Skeletal muscle satellite cell (primary cell): ENCODE data around the gene EML1.

ENCODE experiments used
- H3K27me3 ChIP-seq: 2 replicates; pipeline ENCODE4 v1.7.0; 2013; ENCODE audit warnings: low read length; ENCODE audit not compliant: control insufficient read depth, insufficient read depth
- H3K36me3 ChIP-seq: 2 replicates; pipeline ENCODE4 v1.7.0; 2013; ENCODE audit warnings: mild to moderate bottlenecking, control low read depth, low read length; ENCODE audit not compliant: insufficient read depth
- H3K4me1 ChIP-seq: 2 replicates; pipeline ENCODE4 v1.7.0; 2013; ENCODE audit warnings: low read length; ENCODE audit not compliant: control insufficient read depth, insufficient read depth
- H3K4me2 ChIP-seq: 2 replicates; pipeline ENCODE4 v1.7.0; 2013; ENCODE audit warnings: mild to moderate bottlenecking, low read length
- H3K4me3 ChIP-seq: 2 replicates; pipeline ENCODE4 v1.7.0; 2013; ENCODE audit warnings: low read length
- H3K9ac ChIP-seq: 2 replicates; pipeline ENCODE4 v1.7.0; 2013; ENCODE audit warnings: mild to moderate bottlenecking, low read depth, low read length, moderate library complexity
- H3K9me3 ChIP-seq: replicated peaks from 2 replicates; pipeline ENCODE4 v1.7.0; 2013; ENCODE audit warnings: mild to moderate bottlenecking, control low read depth, low read length

EML1 gene

DNA sequence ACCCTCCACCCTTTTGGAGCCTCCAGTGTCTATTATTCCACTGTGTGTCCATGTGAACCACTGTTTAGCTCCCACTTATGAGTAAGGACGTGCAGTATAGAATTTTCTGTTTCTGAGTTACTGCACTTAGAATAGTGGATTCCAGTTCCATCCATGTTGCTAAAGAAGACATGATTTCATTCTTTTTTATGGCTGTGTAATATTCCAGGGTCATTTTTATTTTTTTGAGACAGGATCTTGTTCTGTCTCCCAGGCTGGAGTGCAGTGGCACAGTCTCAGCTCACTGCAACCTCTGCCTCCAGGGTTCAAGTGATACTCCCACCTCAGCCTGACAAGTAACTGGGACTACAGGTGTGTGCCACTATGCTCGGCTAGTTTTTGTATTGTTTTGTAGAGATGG lies 31.6 kb downstream of the EML1 start:
- no peaks in the 10 kb centered on the region for H3K27me3 ChIP-seq
- H3K36me3 ChIP-seq = no peaks in the 10 kb centered on the region
- H3K4me1 ChIP-seq = no peaks in the 10 kb centered on the region
- no peaks in the 10 kb centered on the region for H3K9me3 ChIP-seq
- H3K9ac ChIP-seq = no peak overlapping the region
- no peak overlapping the region for H3K4me3 ChIP-seq
- no peak overlapping the region for H3K4me2 ChIP-seq

GRCh38 chr14:99829450-99829849 lies 36.2 kb downstream of the EML1 start:
- H3K9ac ChIP-seq = no peak overlapping the region
- no peak overlapping the region for H3K4me3 ChIP-seq
- H3K4me2 ChIP-seq = no peak overlapping the region
- no peaks in the 10 kb centered on the region for H3K27me3 ChIP-seq
- no peaks in the 10 kb centered on the region for H3K4me1 ChIP-seq
- H3K36me3 ChIP-seq = no peaks in the 10 kb centered on the region
- no peaks in the 10 kb centered on the region for H3K9me3 ChIP-seq

DNA sequence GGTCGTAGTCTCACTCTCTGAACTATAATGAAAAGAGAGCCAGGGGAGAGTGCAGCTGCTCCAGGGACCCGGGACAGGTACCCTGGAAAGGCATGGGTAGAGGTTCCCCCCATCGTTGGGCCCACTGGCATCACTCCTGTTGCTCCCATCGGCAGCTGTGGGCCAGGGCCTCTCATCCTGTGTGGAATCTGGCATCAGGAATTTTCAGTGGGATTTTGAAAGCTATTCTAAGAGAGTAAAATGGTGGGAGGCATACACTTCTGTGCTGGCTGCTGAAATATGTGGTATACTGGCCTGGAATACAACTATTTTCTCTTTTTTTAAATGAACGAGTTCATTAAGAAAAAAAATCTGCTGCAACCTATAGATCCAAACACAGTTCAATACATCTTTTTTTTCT lies 38.1 kb downstream of the EML1 start:
- no peak overlapping the region for H3K9ac ChIP-seq
- no peaks in the 10 kb centered on the region for H3K9me3 ChIP-seq
- no peaks in the 10 kb centered on the region for H3K4me1 ChIP-seq
- no peaks in the 10 kb centered on the region for H3K36me3 ChIP-seq
- no peaks in the 10 kb centered on the region for H3K27me3 ChIP-seq
- H3K4me2 ChIP-seq = no peak overlapping the region
- H3K4me3 ChIP-seq = no peak overlapping the region

- Histone ChIP-seq H3K27me3 (no peaks in the 10 kb centered on the region), H3K4me1 (no peaks in the 10 kb centered on the region), H3K9me3 (no peaks in the 10 kb centered on the region), H3K9ac (no peak overlapping the region), H3K4me3 (no peak overlapping the region), H3K4me2 (no peak overlapping the region), H3K36me3 (no peaks in the 10 kb centered on the region)
Observed at GRCh38 chr14:99831903-99832685, 38.9 kb downstream of the EML1 start.

DNA sequence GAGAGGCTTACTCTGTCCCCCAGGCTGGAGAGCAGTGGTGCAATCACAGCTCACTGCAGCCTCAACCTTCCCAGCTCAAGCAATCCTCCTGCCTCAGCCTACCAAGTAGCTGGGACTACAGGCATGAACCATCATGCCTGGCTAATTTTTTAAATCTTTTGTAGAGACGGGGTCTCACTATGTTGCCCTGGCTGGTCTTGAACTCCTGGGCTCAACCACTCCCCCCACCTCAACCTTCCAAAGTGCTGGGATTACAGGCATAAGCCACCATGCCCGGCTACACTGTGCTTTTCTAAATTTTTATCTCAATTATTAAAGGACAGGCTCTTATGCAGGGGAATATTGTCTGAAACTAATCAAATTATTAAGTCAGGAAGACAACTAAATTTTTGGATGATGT lies 44.6 kb downstream of the EML1 start:
- H3K4me1 ChIP-seq = no peaks in the 10 kb centered on the region
- no peak overlapping the region for H3K9ac ChIP-seq
- H3K9me3 ChIP-seq = no peaks in the 10 kb centered on the region
- no peak overlapping the region for H3K4me3 ChIP-seq
- H3K4me2 ChIP-seq = no peak overlapping the region
- H3K36me3 ChIP-seq = no peaks in the 10 kb centered on the region
- H3K27me3 ChIP-seq = no peaks in the 10 kb centered on the region

GRCh38 chr14:99838639-99839134 lies 45.5 kb downstream of the EML1 start:
- Histone ChIP-seq H3K4me1 (no peaks in the 10 kb centered on the region), H3K4me3 (no peak overlapping the region), H3K27me3 (no peaks in the 10 kb centered on the region), H3K4me2 (no peak overlapping the region), H3K9ac (no peak overlapping the region), H3K36me3 (no peaks in the 10 kb centered on the region), H3K9me3 (no peaks in the 10 kb centered on the region)

DNA sequence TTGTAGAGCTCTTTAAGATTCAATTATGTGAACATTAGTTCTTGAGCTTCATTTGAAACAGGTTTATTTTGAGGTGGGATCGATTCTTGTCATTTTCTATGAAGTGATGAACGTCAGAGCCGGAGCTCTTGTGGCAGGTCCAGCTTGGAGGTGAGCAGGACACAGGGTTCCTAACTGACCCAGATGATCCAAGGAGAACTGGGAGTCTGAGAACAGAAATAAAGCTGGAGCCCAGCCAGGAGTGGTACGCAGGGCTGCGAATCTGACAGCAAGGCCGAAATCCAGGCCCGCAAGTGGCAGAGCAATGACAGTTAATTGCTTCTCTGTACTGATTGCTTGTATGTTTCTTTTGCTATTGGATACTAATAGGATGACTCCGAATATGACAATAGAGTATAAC lies 46.5 kb downstream of the EML1 start:
- Histone ChIP-seq H3K9me3 (no peaks in the 10 kb centered on the region), H3K4me2 (no peak overlapping the region), H3K36me3 (no peaks in the 10 kb centered on the region), H3K4me1 (no peaks in the 10 kb centered on the region), H3K9ac (no peak overlapping the region), H3K27me3 (no peaks in the 10 kb centered on the region), H3K4me3 (no peak overlapping the region)

DNA sequence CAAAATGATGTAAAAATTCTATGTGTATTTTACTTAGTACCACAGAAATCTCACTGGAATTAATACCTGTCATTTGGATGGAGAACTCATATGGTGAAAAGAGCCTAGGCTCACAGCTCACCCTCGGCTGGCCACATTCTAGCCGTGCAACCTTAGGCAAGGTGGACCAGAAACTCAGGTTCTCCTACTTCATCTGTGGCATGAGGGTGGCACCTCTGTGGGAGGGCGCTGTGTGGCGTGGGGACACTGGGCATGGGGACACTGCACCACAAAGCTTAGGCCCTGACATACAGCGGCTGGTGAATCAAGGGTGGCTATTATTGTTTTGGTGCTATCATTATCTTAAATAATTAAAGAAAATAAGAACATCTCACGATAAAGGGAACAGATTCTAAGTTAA lies 47.1 kb downstream of the EML1 start:
- Histone ChIP-seq H3K9ac (no peak overlapping the region), H3K4me2 (no peak overlapping the region), H3K4me3 (no peak overlapping the region), H3K4me1 (no peaks in the 10 kb centered on the region), H3K27me3 (no peaks in the 10 kb centered on the region), H3K9me3 (no peaks in the 10 kb centered on the region), H3K36me3 (no peaks in the 10 kb centered on the region)

- Histone ChIP-seq H3K4me3 (no peak overlapping the region), H3K4me2 (no peak overlapping the region), H3K9me3 (no peaks in the 10 kb centered on the region), H3K27me3 (no peaks in the 10 kb centered on the region), H3K9ac (no peak overlapping the region), H3K36me3 (no peaks in the 10 kb centered on the region), H3K4me1 (no peaks in the 10 kb centered on the region)
Observed at GRCh38 chr14:99840774-99841305, 47.6 kb downstream of the EML1 start.

DNA sequence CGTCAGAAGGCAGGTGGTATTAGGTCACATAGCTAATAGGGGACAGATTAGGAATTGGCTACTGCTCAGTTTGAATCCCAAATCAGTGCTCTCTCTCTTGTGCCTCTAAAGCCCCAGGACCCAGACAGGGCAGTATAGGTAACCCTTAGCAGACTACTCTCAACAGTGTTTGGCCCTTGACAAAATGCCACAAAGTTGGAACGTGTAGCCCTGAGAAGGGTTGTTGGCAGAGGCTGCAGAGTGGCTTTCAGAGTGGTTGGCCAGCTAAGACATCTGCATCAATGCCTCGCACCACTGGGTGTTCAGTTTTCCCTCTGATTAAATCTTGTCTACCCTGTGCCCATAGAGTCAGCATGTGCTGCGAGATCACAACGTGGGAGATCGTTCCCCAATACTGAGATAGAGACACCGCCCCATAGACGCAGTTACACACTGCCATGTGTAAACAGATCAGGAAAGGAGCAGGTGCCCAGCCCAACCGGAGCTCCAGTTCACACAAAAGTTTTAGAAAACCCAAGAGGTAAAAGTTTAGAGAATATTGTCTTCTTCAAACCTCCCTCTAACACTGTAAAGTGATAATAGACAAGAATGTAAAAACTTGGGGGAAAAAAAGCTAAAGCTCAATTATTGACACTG lies 48.3 kb downstream of the EML1 start:
- Histone ChIP-seq H3K4me3 (no peak overlapping the region), H3K27me3 (no peaks in the 10 kb centered on the region), H3K4me1 (no peaks in the 10 kb centered on the region), H3K9me3 (no peaks in the 10 kb centered on the region), H3K4me2 (no peak overlapping the region), H3K36me3 (no peaks in the 10 kb centered on the region), H3K9ac (no peak overlapping the region)

DNA sequence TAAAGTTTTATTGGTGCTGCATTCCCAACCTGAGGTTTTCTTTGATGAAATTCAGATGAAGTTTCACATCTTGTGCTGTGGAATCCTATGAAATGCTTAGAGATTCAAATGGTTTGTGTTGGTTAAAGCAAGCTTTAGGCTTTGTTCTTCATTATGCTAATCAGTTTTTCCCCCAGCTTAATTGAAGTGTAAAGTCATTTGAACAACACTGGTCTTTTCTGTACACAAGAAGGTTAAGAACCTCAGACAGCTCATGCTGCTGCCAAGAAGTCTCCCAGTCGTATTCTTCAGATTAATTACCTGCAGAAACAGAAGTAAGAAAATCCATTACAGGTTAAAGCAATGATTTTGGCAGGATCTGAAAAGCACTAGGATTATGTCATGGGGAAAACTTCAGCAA lies 48.9 kb downstream of the EML1 start:
- Histone ChIP-seq H3K36me3 (no peaks in the 10 kb centered on the region), H3K9ac (no peak overlapping the region), H3K4me3 (no peak overlapping the region), H3K4me2 (no peak overlapping the region), H3K27me3 (no peaks in the 10 kb centered on the region), H3K9me3 (no peaks in the 10 kb centered on the region), H3K4me1 (no peaks in the 10 kb centered on the region)

DNA sequence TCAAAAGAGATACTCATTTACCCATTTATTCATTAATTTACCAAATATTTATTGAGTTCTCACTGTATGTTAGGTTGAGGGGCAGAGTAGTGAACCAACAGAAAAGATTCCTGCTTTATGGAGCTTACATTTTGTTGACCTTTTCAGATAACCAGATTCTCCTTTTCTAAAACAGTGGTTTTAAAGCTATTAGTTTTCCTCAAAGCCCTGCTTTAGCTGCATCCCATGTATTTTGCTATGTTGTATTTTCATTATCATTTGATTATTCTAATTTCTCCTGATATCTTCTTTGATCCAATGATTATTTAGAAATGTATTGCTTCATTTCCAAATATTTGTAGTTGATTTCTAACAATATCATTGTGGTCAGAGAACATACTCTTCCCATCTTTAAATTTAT lies 53.6 kb downstream of the EML1 start:
- no peaks in the 10 kb centered on the region for H3K4me1 ChIP-seq
- no peak overlapping the region for H3K4me3 ChIP-seq
- no peaks in the 10 kb centered on the region for H3K27me3 ChIP-seq
- H3K36me3 ChIP-seq = peaks cover 6% of the 10 kb centered on the region
- H3K4me2 ChIP-seq = no peak overlapping the region
- no peak overlapping the region for H3K9ac ChIP-seq
- no peaks in the 10 kb centered on the region for H3K9me3 ChIP-seq
